ENCODE results near the gene AFF3.

DNA sequence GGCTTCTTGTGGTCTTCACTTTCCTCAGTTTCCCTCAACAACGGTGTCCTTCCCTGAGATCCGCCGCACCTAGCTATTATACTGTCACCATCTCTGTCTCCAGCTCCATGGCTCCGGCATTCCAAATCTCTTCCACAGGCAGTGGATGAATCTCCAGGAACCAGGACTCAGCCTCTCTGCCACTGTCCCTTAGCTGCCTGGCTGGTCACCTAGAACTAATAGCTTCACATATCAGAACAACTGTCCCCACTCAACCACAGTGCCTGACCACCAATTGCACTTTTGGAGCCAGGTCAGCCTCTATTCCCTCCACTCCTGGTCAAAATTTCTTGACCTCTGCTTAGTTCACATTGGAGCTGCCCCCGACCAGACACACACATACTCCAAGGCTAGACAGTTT is 38.1 kb upstream of the AFF3 start:
- TF ChIP-seq, protein P1, sequence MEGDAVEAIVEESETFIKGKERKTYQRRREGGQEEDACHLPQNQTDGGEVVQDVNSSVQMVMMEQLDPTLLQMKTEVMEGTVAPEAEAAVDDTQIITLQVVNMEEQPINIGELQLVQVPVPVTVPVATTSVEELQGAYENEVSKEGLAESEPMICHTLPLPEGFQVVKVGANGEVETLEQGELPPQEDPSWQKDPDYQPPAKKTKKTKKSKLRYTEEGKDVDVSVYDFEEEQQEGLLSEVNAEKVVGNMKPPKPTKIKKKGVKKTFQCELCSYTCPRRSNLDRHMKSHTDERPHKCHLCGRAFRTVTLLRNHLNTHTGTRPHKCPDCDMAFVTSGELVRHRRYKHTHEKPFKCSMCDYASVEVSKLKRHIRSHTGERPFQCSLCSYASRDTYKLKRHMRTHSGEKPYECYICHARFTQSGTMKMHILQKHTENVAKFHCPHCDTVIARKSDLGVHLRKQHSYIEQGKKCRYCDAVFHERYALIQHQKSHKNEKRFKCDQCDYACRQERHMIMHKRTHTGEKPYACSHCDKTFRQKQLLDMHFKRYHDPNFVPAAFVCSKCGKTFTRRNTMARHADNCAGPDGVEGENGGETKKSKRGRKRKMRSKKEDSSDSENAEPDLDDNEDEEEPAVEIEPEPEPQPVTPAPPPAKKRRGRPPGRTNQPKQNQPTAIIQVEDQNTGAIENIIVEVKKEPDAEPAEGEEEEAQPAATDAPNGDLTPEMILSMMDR (IDR thresholded peaks at IDR 0.05): no peak
- no peak for TF ChIP-seq POLR2A (IDR thresholded peaks at IDR 0.05)
